ENCODE measurements around the gene RELN. TPM values are rescaled to one million over a fixed set of nuclear protein-coding genes. Genes with fewer than 3 reads are reported as not detected.

Gene RELN
- total RNA-seq, 1 experiment from 2014 or later: 0.10 TPM

GRCh38 chr7:103626776-103627175 lies 362.7 kb downstream of the RELN start:
- no TSS peak for BruUV-seq (replicated peaks)
- ChIA-PET POLR2A (interaction anchor here (0.6 kb wide), 1 partner anchor 23 kb away, joined by 4 read pairs; no protein-coding TSS in a partner anchor), CTCF (no interaction called here)
- intact Hi-C loops (cut with micrococcal nuclease; ENCODE audit: unreplicated experiment): no loop called here
- ATAC-seq: no peak
- Histone ChIP-seq H3K9me3 (ENCODE audit: control insufficient read depth, insufficient read depth, low read depth, low read length) (no peaks in the 10 kb centered on the region), H3K27me3 (ENCODE audit: control insufficient read depth, insufficient read depth, low read length) (no peaks in the 10 kb centered on the region; the same call in 1 of the 2 replicates), H3K4me3 (ENCODE audit: low read depth in 2 of 2, low read length in 2 of 2) (no peak overlapping the region), H3K4me1 (ENCODE audit: control insufficient read depth, insufficient read depth, low read length) (no peaks in the 10 kb centered on the region), H3K27ac (ENCODE audit: low read length) (no peak overlapping the region), H3K36me3 (ENCODE audit: control insufficient read depth, insufficient read depth, low read length) (no peaks in the 10 kb centered on the region)
- in situ Hi-C loops (cut with HindIII; ENCODE audit: low pct_unique_long_range_greater_than_20kb, low sequenced_read_pairs): no loop called here
- DNase-seq (ENCODE audit: low read depth, low spot score): no peak
- TF ChIP-seq REST (IDR thresholded peaks at IDR 0.05; ENCODE audit: insufficient read depth in 1 of 2, low read depth in 2 of 2, low read length in 1 of 2): no peak
- no peak for TF ChIP-seq POLR2AphosphoS5 (IDR thresholded peaks at IDR 0.05; ENCODE audit: low read depth, low read length)
- no peak for TF ChIP-seq CTCF (IDR thresholded peaks at IDR 0.05)
- TF ChIP-seq TCF7L2 (IDR thresholded peaks at IDR 0.05; ENCODE audit: low read depth, low read length): no peak

- ATAC-seq: no peak
- Histone ChIP-seq H3K27ac (ENCODE audit: low read length) (no peak overlapping the region), H3K9me3 (ENCODE audit: control insufficient read depth, insufficient read depth, low read depth, low read length) (no peaks in the 10 kb centered on the region), H3K4me1 (ENCODE audit: control insufficient read depth, insufficient read depth, low read length) (no peaks in the 10 kb centered on the region), H3K27me3 (ENCODE audit: control insufficient read depth, insufficient read depth, low read length) (no peaks in the 10 kb centered on the region; the same call in 1 of the 2 replicates), H3K36me3 (ENCODE audit: control insufficient read depth, insufficient read depth, low read length) (no peaks in the 10 kb centered on the region), H3K4me3 (ENCODE audit: low read depth in 2 of 2, low read length in 2 of 2) (no peak overlapping the region)
- intact Hi-C loops (cut with micrococcal nuclease; ENCODE audit: unreplicated experiment) (no loop called here), in situ Hi-C loops (cut with HindIII; ENCODE audit: low pct_unique_long_range_greater_than_20kb, low sequenced_read_pairs) (no loop called here)
- BruUV-seq (replicated peaks): no TSS peak
- ChIA-PET POLR2A (no interaction called here), CTCF (no interaction called here)
- TF ChIP-seq SIN3A (IDR thresholded peaks at IDR 0.05; ENCODE audit: borderline replicate concordance, insufficient read depth, low read depth, low read length): no peak
- TF ChIP-seq POLR2AphosphoS5 (IDR thresholded peaks at IDR 0.05; ENCODE audit: low read depth, low read length): no peak
- no peak for TF ChIP-seq TCF7L2 (IDR thresholded peaks at IDR 0.05; ENCODE audit: low read depth, low read length)
- TF ChIP-seq CTCF (IDR thresholded peaks at IDR 0.05): no peak
- TF ChIP-seq REST (IDR thresholded peaks at IDR 0.05; ENCODE audit: insufficient read depth in 1 of 2, low read depth in 2 of 2, low read length in 1 of 2): no peak
- DNase-seq (ENCODE audit: low read depth, low spot score): no peak
Measured at GRCh38 chr7:103622274-103622673, 367.2 kb downstream of the RELN start.

All from Panc1 (cell line).